Renal cortical epithelial cell (primary cell): ENCODE data around the gene FOXF1. TPM values are rescaled to one million over a fixed set of nuclear protein-coding genes. Genes with fewer than 3 reads are reported as not detected.

ENCODE experiments used
- DNase-seq: peaks from one replicate; pipeline ENCODE4 v3.0.0-alpha.2; 2011; ENCODE audit warnings: low read depth
- total RNA-seq: library from RNA; depleted of rRNA; stranded (reverse); fragments of >200 nt; gene quantifications from 2 replicates; pipeline ENCODE4 v1.2.3, GENCODE V29; 2014

FOXF1 gene
- total RNA-seq, 1 donor from 2014 or later, result not detected

GRCh38 chr16:86533767-86534351, 23.5 kb downstream of the FOXF1 start:
- no peak for DNase-seq

GRCh38 chr16:86534779-86535615, 24.7 kb downstream of the FOXF1 start:
- no peak for DNase-seq

- DNase-seq, result no peak
Measured at GRCh38 chr16:86536621-86537020, 26.3 kb downstream of the FOXF1 start.

- DNase-seq, result no peak
Measured at GRCh38 chr16:86537486-86537885, 27.2 kb downstream of the FOXF1 start.

- no peak for DNase-seq
Measured at GRCh38 chr16:86538196-86538780, 28.0 kb downstream of the FOXF1 start.

- no peak for DNase-seq
Measured at GRCh38 chr16:86540894-86541293, 30.6 kb downstream of the FOXF1 start.

GRCh38 chr16:86541560-86541959, 31.2 kb downstream of the FOXF1 start:
- no peak for DNase-seq

GRCh38 chr16:86542756-86543750, 32.7 kb downstream of the FOXF1 start:
- no peak for DNase-seq

- no peak for DNase-seq
Measured at GRCh38 chr16:86545481-86545880, 35.2 kb downstream of the FOXF1 start.

- DNase-seq, result no peak
Measured at GRCh38 chr16:86545954-86546637, 35.8 kb downstream of the FOXF1 start.

GRCh38 chr16:86546638-86547013, 36.3 kb downstream of the FOXF1 start:
- DNase-seq, result no peak

- no peak for DNase-seq
Measured at GRCh38 chr16:86547286-86547685, 37.0 kb downstream of the FOXF1 start.

- DNase-seq, result no peak
Measured at GRCh38 chr16:86549076-86549892, 39.0 kb downstream of the FOXF1 start.

GRCh38 chr16:86549893-86550190, 39.5 kb downstream of the FOXF1 start:
- DNase-seq, result no peak

GRCh38 chr16:86550281-86550680, 40.0 kb downstream of the FOXF1 start:
- DNase-seq, result no peak

GRCh38 chr16:86553356-86553755, 43.0 kb downstream of the FOXF1 start:
- no peak for DNase-seq

- DNase-seq, result no peak
Measured at GRCh38 chr16:86554599-86554916, 44.2 kb downstream of the FOXF1 start.

GRCh38 chr16:86554917-86555703, 44.8 kb downstream of the FOXF1 start, which contains the start of gene MTHFSD:
TSS of gene MTHFSD (minus strand) at chr16:86555235. CDS start at chr16:86555184, 51 bp downstream.
- DNase-seq, result peak; percentile 65

GRCh38 chr16:86555704-86556075, 45.4 kb downstream of the FOXF1 start:
- no peak for DNase-seq

GRCh38 chr16:86556576-86556975, 46.2 kb downstream of the FOXF1 start:
- no peak for DNase-seq
